HG03103 (cell line): ENCODE data around the gene ST6GALNAC3.
A peak's percentile ranks its signal among the peaks of the same experiment; 100 is the strongest.

Source experiments
- ATAC-seq: cut with Tn5 transposase; IDR thresholded peaks from one replicate; pipeline ENCODE4 v1.9.1; 2021; ENCODE audit warnings: low read depth; ENCODE audit not compliant: unreplicated experiment

ST6GALNAC3 gene

GRCh38 chr1:76668046-76668445 lies 593.5 kb downstream of the ST6GALNAC3 start:
- peak; percentile 68 for ATAC-seq

GRCh38 chr1:76669131-76669530 lies 594.6 kb downstream of the ST6GALNAC3 start:
- ATAC-seq: no peak

GRCh38 chr1:76669624-76670315 lies 595.2 kb downstream of the ST6GALNAC3 start:
- ATAC-seq: no peak

- no peak for ATAC-seq
These were observed 600.2 kb downstream of the ST6GALNAC3 start for GRCh38 chr1:76674689-76675210.

- no peak for ATAC-seq
These were observed 603.2 kb downstream of the ST6GALNAC3 start for GRCh38 chr1:76677416-76678405.

- no peak for ATAC-seq
These were observed 605.1 kb downstream of the ST6GALNAC3 start for GRCh38 chr1:76679534-76680152.

GRCh38 chr1:76680651-76681050 lies 606.1 kb downstream of the ST6GALNAC3 start:
- ATAC-seq: no peak

- ATAC-seq: no peak
These were observed 607.6 kb downstream of the ST6GALNAC3 start for GRCh38 chr1:76682138-76682537.
